Loucy (cell line): ENCODE data around the gene SAMHD1.

ENCODE experiments used
- CTCF ChIP-seq: fragments of 200-600 bp; sonication (generic); conservative IDR thresholded peaks from 2 replicates; pipeline ENCODE4 v1.5.1; 2014; ENCODE audit warnings: mild to moderate bottlenecking, antibody characterized with exemption, low read length
- EZH2phosphoT487 ChIP-seq: fragments of 200-600 bp; IDR thresholded peaks from 2 replicates; pipeline ENCODE4 v1.6.1; 2018; ENCODE audit warnings: antibody characterized with exemption, mild to moderate bottlenecking, moderate library complexity, borderline replicate concordance

GRCh38 chr20:36876473-36876833, 75.1 kb downstream of the SAMHD1 start:
- TF ChIP-seq CTCF (no peak), EZH2phosphoT487 (no peak)
